ENCODE data around the gene ADAM8. TPM values are rescaled to one million over a fixed set of nuclear protein-coding genes. Genes with fewer than 3 reads are reported as not detected.

The ADAM8 gene
- total and polyA plus RNA-seq, 12 donors = 0.61 to 7.7 (median 3.8) TPM

GRCh38 chr10:133258066-133258817 is 18.4 kb downstream of the ADAM8 start:
- peak in 2 of 7 donors; percentile 50 to 62 for DNase-seq
- Histone ChIP-seq H3K4me1 (replicated peaks in 1 of 2) (peaks cover 22 to 62% of the 10 kb centered on the region in 2 donors), H3K9me3 (replicated peaks in 1 of 3) (no peaks in the 10 kb centered on the region), H3K4me3 (no peak overlapping the region), H3K27me3 (no peaks in the 10 kb centered on the region), H3K27ac (peak overlapping the region in 4 of 5 donors; percentile 82 to 96 (median 88)), H3K36me3 (replicated peaks in 1 of 2) (no peaks in the 10 kb centered on the region)
- intact Hi-C loops (cut with DNase I) = no loop called here
- WGBS, 4 donors = 70 to 100% (median 88%) methylated on average over 1 to 21 of the region's 21 CpGs
- TF ChIP-seq CTCF (IDR thresholded peaks at IDR 0.05) = no peak
- TF ChIP-seq POLR2A (IDR thresholded peaks at IDR 0.05) = no peak

GRCh38 chr10:133257489-133258065 is 19.1 kb downstream of the ADAM8 start:
- TF ChIP-seq CTCF (IDR thresholded peaks at IDR 0.05) = peak; percentile 16 to 44 (median 22)
- peak in 1 of 2 donors; percentile 26 for TF ChIP-seq POLR2A (IDR thresholded peaks at IDR 0.05)
- intact Hi-C loops (cut with DNase I) = no loop called here
- WGBS, 4 donors = 16 to 19% (median 17%) methylated on average over 19 to 27 of the region's 27 CpGs
- peaks cover 24 to 64% of the 10 kb centered on the region in 2 donors for H3K4me1 ChIP-seq (replicated peaks in 1 of 2)
- no peaks in the 10 kb centered on the region for H3K36me3 ChIP-seq (replicated peaks in 1 of 2)
- peak overlapping the region in 4 of 5 donors; percentile 82 to 96 (median 88) for H3K27ac ChIP-seq
- no peaks in the 10 kb centered on the region for H3K9me3 ChIP-seq (replicated peaks in 1 of 3)
- no peaks in the 10 kb centered on the region for H3K27me3 ChIP-seq
- peak overlapping the region in 1 of 4 donors; percentile 9 for H3K4me3 ChIP-seq
- DNase-seq = peak; percentile 69 to 80 (median 79)

GRCh38 chr10:133255323-133255722 is 21.3 kb downstream of the ADAM8 start:
- Histone ChIP-seq H3K36me3 (replicated peaks in 1 of 2) (no peaks in the 10 kb centered on the region), H3K27me3 (no peaks in the 10 kb centered on the region), H3K9me3 (replicated peaks in 1 of 3) (no peaks in the 10 kb centered on the region), H3K4me1 (replicated peaks in 1 of 2) (peaks cover 39 to 65% of the 10 kb centered on the region in 2 donors), H3K4me3 (no peak overlapping the region), H3K27ac (peak overlapping the region in 3 of 5 donors; percentile 80 to 87 (median 85))
- intact Hi-C loops (cut with DNase I) = no loop called here
- no peak for DNase-seq
- 40 to 87% (median 87%) methylated on average over 2 to 15 of the region's 15 CpGs; no CpG with 5 or more reads in 1 of the 4 donors for WGBS, 4 donors
- TF ChIP-seq CTCF (IDR thresholded peaks at IDR 0.05) (no peak), POLR2A (IDR thresholded peaks at IDR 0.05) (no peak)

- intact Hi-C loops (cut with DNase I) = no loop called here
- H3K27ac ChIP-seq = peak overlapping the region; percentile 38 to 87 (median 83)
- peak in 6 of 7 donors; percentile 57 to 72 (median 62) for DNase-seq
These were observed 22.1 kb downstream of the ADAM8 start for GRCh38 chr10:133254421-133255120.

More at GRCh38 chr10:133254421-133255120, 22.1 kb downstream of the ADAM8 start:
- peaks cover 39 to 63% of the 10 kb centered on the region in 2 donors for H3K4me1 ChIP-seq (replicated peaks in 1 of 2)
- H3K9me3 ChIP-seq (replicated peaks in 1 of 3) = no peaks in the 10 kb centered on the region
- no peaks in the 10 kb centered on the region for H3K36me3 ChIP-seq (replicated peaks in 1 of 2)
- H3K4me3 ChIP-seq = no peak overlapping the region
- TF ChIP-seq POLR2A (IDR thresholded peaks at IDR 0.05) (peak in 1 of 2 donors; percentile 52), CTCF (IDR thresholded peaks at IDR 0.05) (no peak)
- WGBS, 4 donors = 28 to 47% (median 37%) methylated on average over 6 to 13 of the region's 13 CpGs
- no peaks in the 10 kb centered on the region for H3K27me3 ChIP-seq
